Measurements from ENCODE around the gene THADA.

The THADA gene

DNA sequence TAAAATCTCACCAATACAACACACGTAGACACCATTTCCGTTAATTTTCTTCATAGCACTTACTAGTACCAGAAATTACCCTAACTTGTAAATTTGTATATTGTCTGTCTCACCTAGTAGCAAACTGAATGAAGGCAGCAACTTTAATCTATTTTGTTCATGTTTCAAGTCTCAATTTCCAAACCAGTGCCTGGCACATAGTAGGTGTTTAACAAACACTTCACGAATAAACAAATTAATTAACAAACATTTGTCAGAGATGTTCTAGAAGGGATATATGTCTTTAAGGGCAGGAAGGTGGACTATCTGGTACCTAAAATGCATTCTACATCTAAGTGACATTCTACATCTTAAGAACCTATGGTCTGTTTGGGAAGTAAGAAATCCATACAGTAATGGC, 963 bp downstream of the THADA start:
- POLR2A ChIA-PET: no interaction called here

DNA sequence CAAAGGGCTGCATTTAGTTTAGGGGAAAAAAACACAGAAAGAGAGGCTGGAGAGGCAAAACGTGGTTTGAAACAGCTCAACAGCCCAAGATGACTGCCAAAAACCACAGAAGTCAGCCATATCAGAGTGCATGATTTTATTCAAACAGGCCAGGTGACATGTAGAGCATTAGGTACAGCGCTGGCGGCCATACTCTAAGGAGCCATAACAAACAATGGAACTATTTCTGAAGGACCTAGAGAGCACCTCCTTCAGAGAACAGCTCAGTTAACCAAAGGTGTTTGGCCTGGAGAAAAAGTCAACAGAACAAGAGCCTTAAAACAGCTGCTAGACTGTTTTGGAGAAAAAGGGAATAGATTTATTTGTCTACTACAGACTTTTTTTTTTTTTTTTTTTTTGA, 2.6 kb downstream of the THADA start:
- TF ChIP-seq, protein P1, sequence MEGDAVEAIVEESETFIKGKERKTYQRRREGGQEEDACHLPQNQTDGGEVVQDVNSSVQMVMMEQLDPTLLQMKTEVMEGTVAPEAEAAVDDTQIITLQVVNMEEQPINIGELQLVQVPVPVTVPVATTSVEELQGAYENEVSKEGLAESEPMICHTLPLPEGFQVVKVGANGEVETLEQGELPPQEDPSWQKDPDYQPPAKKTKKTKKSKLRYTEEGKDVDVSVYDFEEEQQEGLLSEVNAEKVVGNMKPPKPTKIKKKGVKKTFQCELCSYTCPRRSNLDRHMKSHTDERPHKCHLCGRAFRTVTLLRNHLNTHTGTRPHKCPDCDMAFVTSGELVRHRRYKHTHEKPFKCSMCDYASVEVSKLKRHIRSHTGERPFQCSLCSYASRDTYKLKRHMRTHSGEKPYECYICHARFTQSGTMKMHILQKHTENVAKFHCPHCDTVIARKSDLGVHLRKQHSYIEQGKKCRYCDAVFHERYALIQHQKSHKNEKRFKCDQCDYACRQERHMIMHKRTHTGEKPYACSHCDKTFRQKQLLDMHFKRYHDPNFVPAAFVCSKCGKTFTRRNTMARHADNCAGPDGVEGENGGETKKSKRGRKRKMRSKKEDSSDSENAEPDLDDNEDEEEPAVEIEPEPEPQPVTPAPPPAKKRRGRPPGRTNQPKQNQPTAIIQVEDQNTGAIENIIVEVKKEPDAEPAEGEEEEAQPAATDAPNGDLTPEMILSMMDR (IDR thresholded peaks at IDR 0.05; ENCODE audit: control extremely low read depth, extremely low read depth, low read depth, missing control alignments): no peak
- DNase-seq (ENCODE audit: extremely low spot score): no peak
- POLR2A ChIA-PET: no interaction called here
- CTCF ChIA-PET: interaction anchor here (0.9 to 2.5 kb wide), 3 partner anchors 11 to 24 kb away, joined by 3 to 7 read pairs (median 3); no protein-coding TSS in a partner anchor

More for the DNA sequence above, 963 bp downstream of the THADA start:
- TF ChIP-seq, protein P1 (IDR thresholded peaks at IDR 0.05; ENCODE audit: control extremely low read depth, extremely low read depth, low read depth, missing control alignments): no peak
- no peak for DNase-seq (ENCODE audit: extremely low spot score)
- CTCF ChIA-PET: interaction anchor here (2.5 kb wide), 1 partner anchor 18 kb away, joined by 7 read pairs; no protein-coding TSS in a partner anchor

DNA sequence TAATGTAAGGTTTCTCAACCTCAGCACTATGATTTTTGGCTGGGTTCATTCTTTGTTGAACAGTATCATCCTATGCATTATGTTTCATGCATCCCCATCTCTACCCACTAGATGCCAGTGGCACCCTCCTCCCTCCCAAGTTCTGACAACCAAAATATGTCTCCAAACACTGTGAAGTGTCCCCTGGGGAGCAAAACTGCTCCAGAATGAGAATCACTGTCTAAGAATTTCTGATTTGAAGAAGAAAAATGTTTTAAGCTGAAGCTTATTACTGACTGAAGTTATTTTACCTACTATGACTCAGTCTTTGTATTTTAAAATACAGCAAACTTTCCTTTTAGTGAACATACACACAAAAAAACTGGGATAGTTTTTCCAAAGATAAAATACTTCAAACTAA, 3.4 kb downstream of the THADA start:
- TF ChIP-seq, protein P1 (IDR thresholded peaks at IDR 0.05; ENCODE audit: control extremely low read depth, extremely low read depth, low read depth, missing control alignments): no peak

DNA sequence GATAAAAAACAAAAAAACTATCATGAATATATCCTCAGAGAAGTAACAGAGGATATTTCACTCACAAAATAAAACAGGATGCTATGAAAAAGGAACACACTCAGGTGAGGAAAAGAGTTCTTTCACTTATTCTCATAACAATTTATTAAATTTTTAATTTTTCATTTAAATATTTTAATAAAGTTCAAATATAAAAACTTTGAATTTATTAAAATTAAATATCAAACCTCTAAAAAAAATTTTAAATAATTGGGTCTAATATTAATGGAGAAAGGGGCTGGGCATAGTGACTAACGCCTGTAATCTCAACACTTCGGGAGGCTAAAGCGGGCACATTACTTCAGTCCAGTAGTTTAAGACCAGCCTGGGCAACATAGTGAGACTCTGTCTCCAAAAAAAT, 10.1 kb downstream of the THADA start:
- ChIA-PET CTCF (interaction anchor here (4.2 kb wide), 1 partner anchor 9 kb away, joined by 26 read pairs; no protein-coding TSS in a partner anchor), POLR2A (no interaction called here)
- DNase-seq (ENCODE audit: extremely low spot score): no peak
- TF ChIP-seq, protein P1 (IDR thresholded peaks at IDR 0.05; ENCODE audit: control extremely low read depth, extremely low read depth, low read depth, missing control alignments): no peak

More for the DNA sequence above, 3.4 kb downstream of the THADA start:
- POLR2A ChIA-PET: no interaction called here
- no peak for DNase-seq (ENCODE audit: extremely low spot score)
- CTCF ChIA-PET: interaction anchor here (0.8 to 2.5 kb wide), 2 partner anchors 14 to 15 kb away, joined by 3 to 7 read pairs; no protein-coding TSS in a partner anchor

DNA sequence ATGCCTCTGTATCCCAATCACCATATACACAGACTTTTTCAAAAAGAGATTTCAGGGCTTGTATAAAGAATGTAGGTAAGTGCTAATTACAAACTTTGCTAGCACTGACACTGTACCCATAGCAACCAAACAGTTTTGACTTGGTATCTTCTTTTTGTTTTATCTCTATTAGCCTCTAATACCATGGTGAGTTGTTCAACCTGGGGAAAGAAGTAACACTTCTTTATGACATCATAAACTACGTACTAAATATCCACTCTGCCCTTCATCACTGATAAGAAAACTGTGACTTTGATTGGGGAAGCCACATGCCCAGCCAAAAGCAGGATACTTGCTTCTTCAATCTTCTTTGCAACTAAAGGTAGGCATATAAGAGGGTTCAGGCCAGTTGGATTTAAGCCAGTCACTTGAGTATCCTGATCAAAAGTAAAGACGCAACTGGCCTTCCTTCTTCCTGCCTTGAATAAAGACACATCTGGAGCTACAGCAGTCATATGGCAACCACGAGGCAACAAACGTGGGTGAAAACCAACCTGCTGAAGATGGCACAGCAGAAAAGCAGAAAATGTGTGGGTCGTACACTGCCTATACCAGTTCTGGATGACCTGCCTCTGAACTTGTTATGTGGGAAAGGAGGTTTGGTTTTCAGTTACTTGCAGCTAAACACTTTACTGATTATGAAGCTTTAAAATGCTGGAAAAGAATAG, 16.4 kb downstream of the THADA start:
- TF ChIP-seq, protein P1 (IDR thresholded peaks at IDR 0.05; ENCODE audit: control extremely low read depth, extremely low read depth, low read depth, missing control alignments): no peak
- POLR2A ChIA-PET: no interaction called here
- CTCF ChIA-PET: interaction anchor here (0.9 to 4.1 kb wide), 5 partner anchors 7 to 633 kb away, joined by 3 to 23 read pairs (median 5); no protein-coding TSS in a partner anchor
- no peak for DNase-seq (ENCODE audit: extremely low spot score)

DNA sequence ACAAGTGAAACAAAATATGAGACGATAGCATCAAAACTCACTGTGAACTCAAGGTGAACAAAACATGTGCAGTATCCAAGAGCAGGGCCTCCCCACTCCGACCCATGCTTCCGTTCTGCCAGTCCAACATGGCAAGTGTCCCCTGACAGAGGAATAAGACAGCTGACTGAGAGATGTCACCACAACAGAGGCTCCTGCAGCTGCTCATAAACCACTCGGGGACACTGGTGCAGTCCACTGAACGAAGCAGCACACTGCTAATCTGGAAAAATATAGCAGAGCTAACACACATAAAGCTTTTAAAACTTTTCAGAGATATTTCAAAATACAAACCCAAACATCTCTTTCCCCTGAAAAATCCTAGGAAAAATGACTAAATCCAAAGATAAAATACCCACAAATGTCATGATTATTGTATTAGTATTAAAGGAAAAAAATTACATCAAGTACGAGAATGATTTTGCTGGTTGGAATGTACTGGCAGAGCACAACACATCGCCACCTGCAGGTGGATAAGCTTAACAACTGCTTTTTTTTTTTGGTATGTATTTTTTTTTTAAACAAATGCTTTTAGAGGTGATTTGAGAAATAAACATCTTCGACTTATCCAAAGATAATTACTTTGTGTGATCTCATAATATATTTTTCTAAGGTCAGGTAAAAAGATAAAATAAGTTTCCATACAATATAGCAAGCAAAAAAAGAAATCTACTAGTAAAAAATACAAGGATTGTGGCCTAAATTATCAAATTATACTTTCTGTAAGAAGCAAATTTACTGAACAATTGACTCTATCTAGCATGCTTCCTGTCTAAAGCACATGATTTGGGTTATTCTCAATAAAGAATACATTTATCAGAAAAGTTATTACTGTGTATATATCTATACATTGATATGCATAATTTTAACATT, 18.6 kb downstream of the THADA start:
- TF ChIP-seq, protein P1 (IDR thresholded peaks at IDR 0.05; ENCODE audit: control extremely low read depth, extremely low read depth, low read depth, missing control alignments): peak; percentile 63
- peak; percentile 34 for DNase-seq (ENCODE audit: extremely low spot score)
- POLR2A ChIA-PET: interaction anchor here (1.2 kb wide), 1 partner anchor 19 kb away, joined by 4 read pairs; the partner anchor contains the start of gene THADA
- CTCF ChIA-PET: interaction anchor here (0.7 to 4.1 kb wide), 30 partner anchors 7 to 823 kb away, joined by 3 to 62 read pairs (median 4); partner anchors contain the start of genes THADA and ZFP36L2
